HG02885 (cell line): Measurements from ENCODE around the gene DEUP1.
"Not testable (repeated sequence)": the region's sequence is repeated elsewhere in the genome, so short reads cannot be mapped to it uniquely, and the experiment has no call there.

Experiments
- ATAC-seq: cut with Tn5 transposase; IDR thresholded peaks from one replicate; pipeline ENCODE4 v1.9.1; 2021; ENCODE audit warnings: mild to moderate bottlenecking; ENCODE audit not compliant: unreplicated experiment, poor library complexity

The DEUP1 gene

DNA sequence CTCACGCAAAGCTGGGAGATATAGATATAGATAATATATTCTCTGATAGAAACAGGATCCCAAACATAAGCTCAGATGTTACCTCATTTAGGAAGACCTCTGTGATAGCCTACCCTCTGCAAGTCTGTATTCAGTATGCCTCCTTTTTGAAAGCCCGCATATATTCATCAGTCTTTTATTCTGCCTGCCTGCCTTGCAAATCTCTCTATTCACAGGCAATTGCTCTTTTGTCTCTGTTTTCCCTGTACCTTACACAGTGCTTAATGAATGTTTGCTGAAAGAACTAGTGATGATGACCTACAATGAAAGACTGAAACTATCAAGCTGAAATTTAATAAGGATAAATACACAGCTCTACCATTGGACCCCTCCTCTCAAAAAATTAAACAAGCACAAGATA, 18.4 kb downstream of the DEUP1 start:
- no peak for ATAC-seq

DNA sequence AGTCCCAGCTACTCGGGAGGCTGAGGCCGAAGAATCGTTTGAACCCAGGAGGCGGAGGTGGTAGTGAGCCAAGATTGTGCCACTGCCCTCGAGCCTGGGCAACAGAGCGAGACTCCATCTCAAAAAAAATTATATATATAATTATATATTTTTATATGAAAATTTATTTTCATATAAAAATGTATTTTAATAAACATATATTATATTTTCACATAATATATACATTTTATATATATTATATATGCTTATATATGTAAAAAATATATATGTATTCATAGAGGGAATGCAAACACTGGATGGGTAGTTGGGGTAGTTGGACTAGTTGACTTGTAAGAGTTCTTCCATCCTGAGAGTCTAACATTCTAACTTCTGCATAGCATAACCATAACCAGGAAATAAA, 20.3 kb downstream of the DEUP1 start:
- no peak for ATAC-seq

DNA sequence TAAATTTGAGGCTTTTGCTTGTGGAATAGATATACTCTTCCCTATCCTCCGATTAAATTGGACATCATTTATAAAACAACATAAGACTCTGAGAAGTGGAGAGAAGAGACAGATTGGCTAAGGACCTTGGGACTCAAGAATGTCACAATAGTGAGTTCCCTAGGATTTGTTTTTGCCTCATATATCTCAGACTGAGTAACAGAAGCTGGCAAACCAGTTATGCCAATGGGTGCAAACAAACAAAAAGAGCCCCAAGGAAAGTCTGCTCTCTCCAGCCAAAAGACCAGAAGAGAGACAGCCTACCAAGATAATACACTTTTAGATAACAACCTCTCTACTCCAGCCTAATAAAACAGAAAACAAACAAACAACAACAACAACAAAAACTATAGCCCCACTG, 28.9 kb downstream of the DEUP1 start:
- no peak for ATAC-seq

DNA sequence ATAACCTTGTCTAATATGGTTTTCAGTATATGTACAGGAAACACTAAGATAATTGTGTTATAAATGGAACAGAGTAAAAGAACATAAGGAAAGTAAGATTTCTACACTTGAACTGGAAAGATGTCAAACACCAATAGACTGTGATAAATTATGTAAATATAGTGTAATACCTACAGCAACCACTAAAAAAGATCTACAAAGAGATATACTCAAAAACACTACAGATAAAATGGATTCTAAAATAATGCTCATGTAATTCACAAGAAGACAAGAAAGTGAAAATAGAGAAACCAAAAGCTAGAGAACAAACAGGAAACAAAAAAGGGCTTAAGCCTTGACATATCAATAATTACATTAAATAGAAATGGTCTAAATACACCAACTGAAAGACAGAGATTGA, 30.9 kb downstream of the DEUP1 start:
- ATAC-seq = no peak

DNA sequence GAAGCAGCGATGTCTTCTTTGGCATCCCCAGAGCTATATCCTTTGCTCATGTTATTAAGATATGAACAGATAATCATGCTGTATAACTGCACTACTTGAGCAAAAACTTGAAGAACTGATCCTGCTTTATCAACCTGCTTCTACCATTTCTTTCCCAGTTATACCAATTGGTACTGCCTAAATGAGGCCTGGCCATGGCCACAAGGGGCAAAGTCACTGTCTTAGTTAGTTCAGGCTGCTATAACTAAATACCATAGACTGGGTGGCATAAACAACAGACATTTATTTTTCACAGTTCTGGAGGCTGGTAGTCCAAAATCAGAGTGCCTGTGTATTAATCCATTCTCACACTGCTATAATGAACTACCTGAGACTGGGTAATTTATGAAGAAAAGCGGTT, 37.5 kb downstream of the DEUP1 start:
- ATAC-seq = no peak

DNA sequence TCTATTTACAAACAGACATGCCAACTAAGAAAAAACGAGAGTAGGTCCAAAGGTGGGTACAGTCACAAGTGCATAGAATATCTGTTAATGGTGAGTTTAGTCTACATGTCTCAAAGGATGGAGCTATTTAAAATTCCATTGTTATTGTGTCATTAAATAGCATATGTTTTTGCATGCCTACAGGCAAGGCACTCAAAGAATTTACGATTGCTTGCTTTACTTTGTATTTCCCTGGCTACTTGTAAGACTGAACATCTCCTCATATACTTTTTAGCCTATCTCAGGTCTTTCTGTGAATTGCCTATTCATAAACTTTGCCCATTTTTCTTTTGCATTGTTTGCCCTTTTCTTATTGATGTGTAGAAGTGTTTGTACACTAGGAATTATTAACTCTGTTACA, 39.7 kb downstream of the DEUP1 start:
- ATAC-seq = no peak

DNA sequence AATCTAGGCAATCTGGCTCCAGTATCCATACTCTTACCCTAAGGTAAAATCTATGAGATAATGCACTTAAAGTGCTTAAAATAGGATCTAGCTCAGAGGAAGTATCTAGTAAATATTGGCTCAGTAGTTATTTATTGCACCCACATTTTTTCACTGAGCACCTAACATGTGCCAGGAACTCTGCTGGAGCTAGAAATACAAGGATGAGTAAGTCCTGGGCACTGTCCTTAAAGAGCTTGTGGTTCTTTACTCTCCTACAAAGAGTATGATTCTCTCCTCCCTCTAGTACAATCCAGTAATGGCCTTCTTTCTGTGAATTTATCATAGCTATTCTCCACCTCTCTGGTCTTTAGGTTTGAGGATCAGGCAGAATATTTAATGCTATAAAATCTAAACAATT, 59.2 kb downstream of the DEUP1 start:
- ATAC-seq = no peak

DNA sequence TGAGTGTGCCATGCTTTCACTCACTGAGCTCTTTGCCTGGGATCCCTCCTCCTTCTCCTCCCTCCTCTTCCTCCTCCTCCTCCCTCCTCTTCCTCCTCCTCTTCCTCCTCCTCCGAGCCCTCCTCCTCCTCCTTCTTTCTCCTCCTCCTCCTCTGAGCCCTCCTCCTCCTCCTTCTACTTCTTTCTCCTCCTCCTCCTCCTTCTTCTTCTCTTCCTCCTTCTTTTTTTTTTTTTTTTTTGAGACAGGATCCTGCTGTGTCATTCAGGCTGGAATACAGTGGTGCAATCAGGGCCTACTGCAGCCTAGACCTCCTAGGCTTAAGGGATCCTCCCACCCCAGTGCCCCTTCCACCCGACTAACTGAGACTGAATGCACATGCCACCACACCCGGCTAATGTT, 62.3 kb downstream of the DEUP1 start:
- ATAC-seq = no peak

DNA sequence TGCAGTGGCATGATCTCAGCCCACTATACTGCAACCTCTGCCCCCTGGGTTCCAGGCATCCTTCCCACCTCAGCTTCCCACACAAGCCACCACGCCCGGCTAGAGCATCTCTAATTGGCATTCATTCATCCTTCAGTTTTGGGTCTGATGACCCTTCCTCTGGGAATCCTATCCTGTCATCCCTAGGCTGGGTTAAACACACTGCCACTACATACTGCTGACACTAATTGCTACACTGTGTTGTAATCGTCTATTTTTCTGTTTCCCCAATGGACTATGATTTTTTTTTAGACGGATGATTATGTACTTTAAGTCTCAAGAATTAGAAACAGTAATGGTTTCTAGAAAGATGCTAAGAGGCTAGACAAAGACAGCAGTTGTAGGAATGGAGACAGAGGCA, 62.8 kb downstream of the DEUP1 start:
- no peak for ATAC-seq

DNA sequence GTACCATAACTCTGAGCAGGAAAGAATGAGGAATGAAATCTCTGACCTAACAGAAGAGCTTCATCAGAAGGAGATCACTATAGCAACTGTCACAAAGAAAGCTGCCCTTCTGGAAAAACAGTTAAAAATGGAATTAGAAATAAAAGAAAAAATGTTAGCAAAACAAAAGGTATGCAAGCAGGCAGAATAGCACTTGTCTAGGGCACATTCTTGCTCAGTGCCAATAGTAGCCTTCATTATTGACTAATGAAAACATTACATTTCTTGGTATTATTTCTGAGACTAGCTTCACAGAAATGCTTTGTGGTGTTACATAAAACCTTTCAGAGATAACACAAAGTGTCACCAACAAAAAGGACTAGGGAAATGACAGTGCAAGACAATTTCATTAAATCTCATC, 63.9 kb downstream of the DEUP1 start:
- ATAC-seq = no peak

DNA sequence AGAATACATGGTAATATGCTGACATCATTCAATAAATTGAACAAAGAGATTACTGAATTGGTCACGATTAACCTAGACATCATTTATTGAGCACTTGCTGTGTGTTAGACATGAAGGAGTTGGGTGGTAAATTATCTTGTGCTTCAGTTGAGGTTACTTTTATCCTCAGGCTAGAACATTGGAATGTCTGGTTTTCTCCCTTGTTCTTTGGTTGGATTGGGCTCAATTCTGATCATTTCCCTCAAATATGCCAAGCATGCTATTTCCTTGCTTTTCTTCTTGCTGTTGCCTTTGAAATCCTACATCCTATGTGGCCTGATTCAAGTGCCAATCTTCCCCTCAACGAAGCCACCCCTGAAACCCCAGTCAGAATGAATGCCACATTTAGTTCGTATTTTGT, 65.8 kb downstream of the DEUP1 start:
- no peak for ATAC-seq

DNA sequence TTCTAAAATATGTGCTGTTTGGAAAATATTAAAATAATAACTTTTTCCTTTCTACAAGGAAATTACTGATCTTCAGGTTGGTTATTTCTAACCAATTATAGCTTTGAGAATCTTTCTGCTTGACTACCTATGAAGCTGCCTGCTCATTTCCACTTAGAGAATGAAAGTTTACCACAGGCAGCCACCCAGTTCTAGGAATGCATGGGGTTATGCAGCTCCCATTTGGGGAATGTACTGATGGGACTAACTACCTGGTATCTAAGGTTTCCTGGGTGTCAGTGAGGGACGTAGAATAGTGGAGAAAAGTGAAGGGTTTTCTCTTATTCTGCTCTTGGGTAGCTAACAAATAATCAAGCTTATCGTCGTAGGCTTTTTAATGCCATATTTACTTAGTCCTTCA, 73.4 kb downstream of the DEUP1 start:
- no peak for ATAC-seq

DNA sequence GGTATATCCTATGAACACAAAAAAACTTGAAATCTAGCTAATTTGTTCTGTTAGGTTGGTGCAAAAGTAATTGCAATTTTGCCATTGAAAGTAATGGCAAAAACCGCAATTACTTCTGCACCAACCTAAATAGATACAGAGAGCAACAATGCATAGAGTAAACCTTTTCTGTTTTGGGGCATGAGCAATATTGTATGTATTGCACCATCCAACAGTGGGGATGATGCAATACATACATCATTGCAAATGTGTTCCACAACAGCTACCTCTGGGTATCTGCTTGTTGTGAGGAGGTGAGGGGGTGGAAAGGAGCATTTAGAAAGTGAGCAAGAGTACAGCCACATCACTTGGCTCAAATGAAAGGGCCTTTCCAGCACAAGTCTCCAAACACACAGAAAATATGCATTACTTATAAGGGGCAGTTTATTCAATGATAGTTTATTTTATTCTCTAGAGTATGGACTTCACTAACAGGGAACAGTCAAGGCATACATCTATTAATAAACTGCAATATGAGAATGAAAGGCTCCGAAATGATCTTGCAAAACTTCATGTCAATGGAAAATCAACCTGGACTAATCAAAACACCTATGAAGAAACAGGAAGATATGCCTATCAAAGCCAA, 77.3 kb downstream of the DEUP1 start:
- peak; percentile 51 for ATAC-seq

DNA sequence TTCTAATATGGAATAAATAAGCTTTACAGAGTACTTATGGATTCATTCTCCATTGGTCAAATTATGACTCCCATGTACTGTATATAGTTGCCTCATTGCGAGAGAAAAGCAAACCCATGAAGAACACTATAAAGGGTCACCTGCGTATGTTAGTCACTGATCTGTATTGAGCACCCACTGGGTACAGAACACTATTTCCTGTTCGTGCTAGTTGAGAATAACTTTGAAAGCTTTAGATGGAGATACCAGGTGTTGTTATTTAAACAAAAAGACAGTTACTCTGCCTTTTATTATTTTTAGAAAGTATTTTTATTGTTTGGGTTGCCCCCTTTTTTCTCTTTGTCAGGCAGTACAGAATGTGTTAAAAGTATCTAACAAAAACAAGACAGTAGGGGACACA, 79.9 kb downstream of the DEUP1 start:
- no peak for ATAC-seq

DNA sequence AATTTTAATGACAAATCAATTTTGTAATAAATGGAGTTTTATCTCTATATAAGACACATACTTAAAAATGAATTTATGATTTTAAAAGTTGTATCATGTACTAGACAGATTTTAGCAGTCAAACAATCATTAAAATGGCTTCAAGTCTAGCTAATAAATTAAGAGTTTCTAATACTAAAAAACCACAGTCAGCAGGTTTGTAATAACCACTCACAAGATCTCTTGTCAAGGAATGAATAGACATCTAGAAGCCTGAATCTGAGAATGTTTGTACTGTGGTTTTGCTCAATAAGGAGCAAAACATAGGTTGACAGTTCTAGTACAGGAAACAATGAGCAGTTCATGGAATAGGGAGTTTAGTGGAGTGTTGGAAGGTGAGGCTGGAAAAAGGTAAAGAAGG, 81.2 kb downstream of the DEUP1 start:
- no peak for ATAC-seq

DNA sequence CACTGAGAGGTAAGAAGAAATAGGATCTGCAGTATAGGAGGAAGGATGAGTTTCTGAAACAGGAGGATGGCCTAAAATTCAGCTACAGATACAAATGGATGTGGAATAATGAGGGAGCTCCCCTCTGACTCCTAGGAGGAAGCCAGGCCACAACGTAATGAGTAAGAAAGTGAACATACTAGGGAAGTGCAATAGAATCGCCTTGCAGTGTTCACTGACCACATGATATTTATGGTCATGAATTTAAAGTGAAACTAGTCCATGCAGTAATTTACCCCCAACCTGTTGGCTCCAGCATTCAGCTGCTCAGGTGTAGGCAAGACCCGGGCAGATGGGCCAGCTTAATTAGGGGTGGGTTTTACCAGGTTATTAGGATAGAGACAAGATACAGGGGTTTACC, 101.7 kb downstream of the DEUP1 start:
- peak; percentile 54 for ATAC-seq

DNA sequence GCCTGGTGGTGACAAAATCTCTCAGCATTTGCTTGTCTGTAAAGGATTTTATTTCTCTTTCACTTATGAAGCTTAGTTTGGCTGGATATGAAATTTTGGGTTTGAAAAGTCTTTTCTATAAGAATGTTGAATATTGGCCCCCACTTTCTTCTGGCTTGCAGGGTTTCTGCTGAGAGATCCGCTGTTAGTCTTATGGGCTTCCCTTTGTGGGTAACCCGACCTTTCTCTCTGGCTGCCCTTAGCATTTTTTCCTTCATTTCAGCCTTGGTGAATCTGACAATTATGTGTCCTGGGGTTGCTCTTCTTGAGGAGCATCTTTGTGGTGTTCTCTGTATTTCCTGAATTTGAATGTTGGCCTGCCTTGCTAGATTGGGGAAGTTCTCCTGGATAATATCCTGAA, 112.7 kb downstream of the DEUP1 start:
- ATAC-seq = not testable (repeated sequence)

DNA sequence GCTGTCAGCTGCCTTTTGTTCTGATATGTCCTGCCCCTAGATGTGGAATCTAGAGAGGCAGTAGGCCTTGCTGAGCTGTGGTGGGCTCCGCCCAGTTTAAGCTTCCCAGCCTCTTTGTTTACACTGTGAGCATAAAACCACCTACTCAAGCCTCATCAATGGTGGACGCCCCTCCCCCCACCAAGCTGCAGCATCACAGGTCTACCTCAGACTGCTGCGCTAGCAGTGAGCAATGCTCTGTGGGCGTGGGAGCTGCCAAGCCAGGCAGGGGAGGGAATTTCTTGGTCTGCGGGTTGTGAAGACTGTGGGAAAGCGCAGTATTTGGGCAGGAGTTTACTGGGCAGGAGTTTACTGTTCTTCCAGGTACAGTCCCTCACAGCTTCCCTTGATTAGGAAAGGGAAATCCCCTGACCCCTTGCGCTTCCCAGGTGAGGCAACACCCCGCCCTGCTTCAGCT, 114.1 kb downstream of the DEUP1 start:
- ATAC-seq = no peak

DNA sequence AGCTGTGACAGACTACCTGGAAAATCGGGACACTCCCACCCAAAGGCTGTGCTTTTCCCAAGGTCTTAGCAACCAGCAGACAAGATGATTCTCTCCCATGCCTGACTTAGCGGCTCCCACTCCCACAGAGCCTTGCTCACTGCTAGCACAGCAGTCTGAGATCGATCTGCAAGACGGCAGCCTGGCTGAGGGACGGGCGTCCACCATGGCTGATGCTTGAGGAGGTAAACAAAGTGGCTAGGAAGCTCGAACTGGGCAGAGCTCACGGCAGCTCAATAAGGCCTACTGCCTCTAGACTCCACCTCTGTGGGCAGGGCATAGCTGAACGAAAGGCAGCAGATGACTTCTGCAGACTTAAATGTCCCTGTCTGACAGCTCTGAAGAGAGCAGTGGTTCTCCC, 127.7 kb downstream of the DEUP1 start:
- ATAC-seq = no peak

DNA sequence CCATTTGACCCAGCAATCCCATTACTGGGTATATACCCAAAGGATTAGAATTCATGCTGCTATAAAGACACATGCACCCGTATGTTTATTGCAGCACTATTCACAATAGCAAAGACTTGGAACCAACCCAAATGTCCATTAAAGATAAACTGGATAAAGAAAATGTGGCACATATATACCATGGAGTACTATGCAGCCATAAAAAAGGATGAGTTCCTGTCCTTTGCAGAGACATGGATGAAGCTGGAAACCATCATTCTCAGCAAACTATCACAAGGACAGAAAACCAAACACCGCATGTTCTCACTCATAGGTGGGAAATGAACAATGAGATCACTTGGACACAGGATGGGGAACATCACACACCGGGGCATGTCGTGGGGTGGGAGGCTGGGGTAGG, 133.1 kb downstream of the DEUP1 start:
- ATAC-seq = not testable (repeated sequence)

DNA sequence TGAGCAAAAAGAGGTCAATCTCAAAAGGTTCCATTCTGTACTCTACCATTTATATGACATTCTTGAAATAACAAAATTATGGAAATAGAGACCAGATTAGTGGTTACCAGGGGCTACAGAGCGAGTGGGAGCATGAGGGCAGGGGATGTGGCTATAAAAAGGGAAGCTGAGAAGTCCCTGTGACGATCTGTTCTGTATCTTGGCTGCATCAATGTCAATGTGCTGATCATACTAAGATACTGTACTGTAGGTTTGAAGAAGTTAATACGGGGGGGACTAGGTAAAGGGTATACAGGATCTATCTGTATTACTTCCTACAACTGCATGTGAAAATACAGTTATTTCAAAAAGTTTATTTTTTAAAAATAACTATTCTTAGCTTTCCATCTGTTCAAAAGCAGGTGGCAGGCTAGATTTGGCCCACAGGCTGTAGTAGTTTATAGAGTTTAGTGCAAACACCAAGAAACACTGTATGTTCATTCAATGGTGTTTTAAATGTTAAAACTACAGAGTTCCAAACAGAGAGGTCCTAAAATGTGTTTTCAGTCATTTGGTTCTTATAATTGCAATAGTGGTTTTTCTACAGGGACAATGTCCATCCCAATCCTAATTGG, 134.5 kb downstream of the DEUP1 start:
- no peak for ATAC-seq

DNA sequence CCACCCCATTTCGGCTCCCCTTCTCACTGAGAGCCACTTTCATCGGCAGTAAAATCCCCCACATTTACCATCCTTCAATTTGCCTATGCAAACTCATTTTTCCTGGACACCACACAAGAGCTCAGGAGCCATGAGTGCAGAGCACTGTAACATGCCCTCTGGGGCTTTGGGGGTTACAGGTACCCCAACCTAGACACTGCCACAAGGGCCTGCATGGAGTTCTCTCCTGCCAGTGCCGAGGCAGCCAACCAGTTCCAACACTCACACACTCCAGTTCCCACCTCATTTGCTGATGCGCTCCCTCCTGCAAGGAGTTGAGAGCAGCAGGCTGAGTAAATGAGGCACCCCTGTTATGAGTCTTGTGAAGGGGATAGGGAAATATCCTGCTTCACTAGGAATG, 136.5 kb downstream of the DEUP1 start:
- no peak for ATAC-seq
